ENCODE data around the gene PTPN4. TPM values are rescaled to one million over a fixed set of nuclear protein-coding genes. Genes with fewer than 3 reads are reported as not detected.

Gene PTPN4
- total and polyA plus RNA-seq, 7 donors, result 2.1 to 35.4 (median 17.3) TPM

GRCh38 chr2:119769645-119770044 lies 9.9 kb downstream of the PTPN4 start:
- Histone ChIP-seq H3K27ac (no peak overlapping the region), H3K4me1 (peaks cover 36% of the 10 kb centered on the region), H3K27me3 (ENCODE audit: insufficient read depth in 3 of 3, low read length in 2 of 3) (no peaks in the 10 kb centered on the region), H3K4me3 (no peak overlapping the region), H3K36me3 (ENCODE audit: insufficient read depth in 1 of 2, low read depth in 1 of 2) (no peaks in the 10 kb centered on the region), H3K9me3 (no peaks in the 10 kb centered on the region)
- 92 to 97% (median 94%) methylated on average over 3 of the region's 3 CpGs for WGBS, 3 donors
- intact Hi-C loops (cut with DNase I), result no loop called here
- no peak for DNase-seq
- ATAC-seq, result no peak
- no peak for TF ChIP-seq CTCF (IDR thresholded peaks at IDR 0.05)

GRCh38 chr2:119771331-119771730 lies 11.6 kb downstream of the PTPN4 start:
- Histone ChIP-seq H3K27me3 (ENCODE audit: insufficient read depth in 3 of 3, low read length in 2 of 3) (no peaks in the 10 kb centered on the region), H3K9me3 (no peaks in the 10 kb centered on the region), H3K27ac (no peak overlapping the region), H3K4me3 (no peak overlapping the region), H3K4me1 (peaks cover 27% of the 10 kb centered on the region), H3K36me3 (ENCODE audit: insufficient read depth in 1 of 2, low read depth in 1 of 2) (no peaks in the 10 kb centered on the region)
- intact Hi-C loops (cut with DNase I), result no loop called here
- TF ChIP-seq CTCF (IDR thresholded peaks at IDR 0.05), result no peak
- no peak for ATAC-seq
- no peak for DNase-seq
- 58 to 80% (median 62%) methylated on average over 2 of the region's 2 CpGs for WGBS, 3 donors

GRCh38 chr2:119772128-119772527 lies 12.4 kb downstream of the PTPN4 start:
- no peaks in the 10 kb centered on the region for H3K36me3 ChIP-seq (ENCODE audit: insufficient read depth in 1 of 2, low read depth in 1 of 2)
- intact Hi-C loops (cut with DNase I), result no loop called here
- no peak overlapping the region for H3K4me3 ChIP-seq
- no peaks in the 10 kb centered on the region for H3K27me3 ChIP-seq (ENCODE audit: insufficient read depth in 3 of 3, low read length in 2 of 3)
- no peak for TF ChIP-seq CTCF (IDR thresholded peaks at IDR 0.05)
- WGBS, 3 donors, result 86 to 90% (median 90%) methylated on average over 2 of the region's 2 CpGs
- DNase-seq (no peak), ATAC-seq (no peak)
- H3K4me1 ChIP-seq, result peaks cover 27% of the 10 kb centered on the region
- H3K9me3 ChIP-seq, result no peaks in the 10 kb centered on the region
- no peak overlapping the region for H3K27ac ChIP-seq

- no peak overlapping the region for H3K27ac ChIP-seq
- TF ChIP-seq CTCF (IDR thresholded peaks at IDR 0.05), result no peak
- intact Hi-C loops (cut with DNase I), result no loop called here
Measured at GRCh38 chr2:119772767-119773166, 13.0 kb downstream of the PTPN4 start.

GRCh38 chr2:119774026-119774425 lies 14.3 kb downstream of the PTPN4 start:
- Histone ChIP-seq H3K27ac (no peak overlapping the region), H3K36me3 (ENCODE audit: insufficient read depth in 1 of 2, low read depth in 1 of 2) (no peaks in the 10 kb centered on the region), H3K4me3 (no peak overlapping the region), H3K9me3 (no peaks in the 10 kb centered on the region), H3K27me3 (ENCODE audit: insufficient read depth in 3 of 3, low read length in 2 of 3) (no peaks in the 10 kb centered on the region), H3K4me1 (peaks cover 25% of the 10 kb centered on the region)
- intact Hi-C loops (cut with DNase I), result no loop called here
- no peak for TF ChIP-seq CTCF (IDR thresholded peaks at IDR 0.05)
- no peak for ATAC-seq
- DNase-seq, result no peak

More at GRCh38 chr2:119772767-119773166, 13.0 kb downstream of the PTPN4 start:
- no peak for ATAC-seq
- H3K4me3 ChIP-seq, result no peak overlapping the region
- 91 to 99% (median 92%) methylated on average over 4 of the region's 4 CpGs for WGBS, 3 donors
- H3K9me3 ChIP-seq, result no peaks in the 10 kb centered on the region
- H3K27me3 ChIP-seq (ENCODE audit: insufficient read depth in 3 of 3, low read length in 2 of 3), result no peaks in the 10 kb centered on the region
- DNase-seq, result no peak
- peaks cover 21% of the 10 kb centered on the region for H3K4me1 ChIP-seq
- H3K36me3 ChIP-seq (ENCODE audit: insufficient read depth in 1 of 2, low read depth in 1 of 2), result no peaks in the 10 kb centered on the region
